Measurements from ENCODE around the gene VDR.

The VDR gene

GRCh38 chr12:47858511-47859266 is 46.1 kb downstream of the VDR start:
- no peak overlapping the region for H3K4me3 ChIP-seq (ENCODE audit: low read length in 2 of 2)
- H3K36me3 ChIP-seq (ENCODE audit: control insufficient read depth in 2 of 2, insufficient read depth in 2 of 2, low read length in 2 of 2), result no peaks in the 10 kb centered on the region
- H3K27ac ChIP-seq (ENCODE audit: low read length), result no peak overlapping the region
- no peak overlapping the region for H3K9ac ChIP-seq (ENCODE audit: low read length in 2 of 2)
- peaks cover 0 to 2% of the 10 kb centered on the region in 2 donors for H3K27me3 ChIP-seq (ENCODE audit: control insufficient read depth in 1 of 2, insufficient read depth in 2 of 2, low read length in 2 of 2)
- no peaks in the 10 kb centered on the region for H3K9me3 ChIP-seq (ENCODE audit: control insufficient read depth in 2 of 2, low read length in 2 of 2)
- no peaks in the 10 kb centered on the region for H3K4me1 ChIP-seq (ENCODE audit: control insufficient read depth, insufficient read depth, low read length)

- H3K4me3 ChIP-seq (ENCODE audit: low read length in 2 of 2), result no peak overlapping the region
- H3K9ac ChIP-seq (ENCODE audit: low read length in 2 of 2), result no peak overlapping the region
- H3K9me3 ChIP-seq (ENCODE audit: control insufficient read depth in 2 of 2, low read length in 2 of 2), result no peaks in the 10 kb centered on the region
- no peak overlapping the region for H3K27ac ChIP-seq (ENCODE audit: low read length)
- H3K27me3 ChIP-seq (ENCODE audit: control insufficient read depth in 1 of 2, insufficient read depth in 2 of 2, low read length in 2 of 2), result peaks cover 0 to 2% of the 10 kb centered on the region in 2 donors
- no peaks in the 10 kb centered on the region for H3K36me3 ChIP-seq (ENCODE audit: control insufficient read depth in 2 of 2, insufficient read depth in 2 of 2, low read length in 2 of 2)
- no peaks in the 10 kb centered on the region for H3K4me1 ChIP-seq (ENCODE audit: control insufficient read depth, insufficient read depth, low read length)
These were observed 47.8 kb downstream of the VDR start for GRCh38 chr12:47856721-47857575.

- Histone ChIP-seq H3K4me1 (ENCODE audit: control insufficient read depth, insufficient read depth, low read length) (no peaks in the 10 kb centered on the region), H3K36me3 (ENCODE audit: control insufficient read depth in 2 of 2, insufficient read depth in 2 of 2, low read length in 2 of 2) (no peaks in the 10 kb centered on the region), H3K27ac (ENCODE audit: low read length) (no peak overlapping the region), H3K9ac (ENCODE audit: low read length in 2 of 2) (no peak overlapping the region), H3K4me3 (ENCODE audit: low read length in 2 of 2) (no peak overlapping the region), H3K27me3 (ENCODE audit: control insufficient read depth in 1 of 2, insufficient read depth in 2 of 2, low read length in 2 of 2) (peaks cover 0 to 2% of the 10 kb centered on the region in 2 donors), H3K9me3 (ENCODE audit: control insufficient read depth in 2 of 2, low read length in 2 of 2) (no peaks in the 10 kb centered on the region)
These were observed 48.7 kb downstream of the VDR start for GRCh38 chr12:47856094-47856493.

GRCh38 chr12:47855502-47855901 is 49.3 kb downstream of the VDR start:
- Histone ChIP-seq H3K4me3 (ENCODE audit: low read length in 2 of 2) (no peak overlapping the region), H3K9me3 (ENCODE audit: control insufficient read depth in 2 of 2, low read length in 2 of 2) (no peaks in the 10 kb centered on the region), H3K27ac (ENCODE audit: low read length) (no peak overlapping the region), H3K4me1 (ENCODE audit: control insufficient read depth, insufficient read depth, low read length) (no peaks in the 10 kb centered on the region), H3K9ac (ENCODE audit: low read length in 2 of 2) (no peak overlapping the region), H3K27me3 (ENCODE audit: control insufficient read depth in 1 of 2, insufficient read depth in 2 of 2, low read length in 2 of 2) (peaks cover 0 to 2% of the 10 kb centered on the region in 2 donors), H3K36me3 (ENCODE audit: control insufficient read depth in 2 of 2, insufficient read depth in 2 of 2, low read length in 2 of 2) (no peaks in the 10 kb centered on the region)

GRCh38 chr12:47854531-47854930 is 50.3 kb downstream of the VDR start:
- no peak overlapping the region for H3K27ac ChIP-seq (ENCODE audit: low read length)
- H3K4me3 ChIP-seq (ENCODE audit: low read length in 2 of 2), result no peak overlapping the region
- H3K27me3 ChIP-seq (ENCODE audit: control insufficient read depth in 1 of 2, insufficient read depth in 2 of 2, low read length in 2 of 2), result peaks cover 0 to 2% of the 10 kb centered on the region in 2 donors
- no peaks in the 10 kb centered on the region for H3K4me1 ChIP-seq (ENCODE audit: control insufficient read depth, insufficient read depth, low read length)
- no peaks in the 10 kb centered on the region for H3K36me3 ChIP-seq (ENCODE audit: control insufficient read depth in 2 of 2, insufficient read depth in 2 of 2, low read length in 2 of 2)
- no peak overlapping the region for H3K9ac ChIP-seq (ENCODE audit: low read length in 2 of 2)
- H3K9me3 ChIP-seq (ENCODE audit: control insufficient read depth in 2 of 2, low read length in 2 of 2), result no peaks in the 10 kb centered on the region

- H3K27me3 ChIP-seq (ENCODE audit: control insufficient read depth in 1 of 2, insufficient read depth in 2 of 2, low read length in 2 of 2), result no peaks in the 10 kb centered on the region
- no peaks in the 10 kb centered on the region for H3K4me1 ChIP-seq (ENCODE audit: control insufficient read depth, insufficient read depth, low read length)
- no peak overlapping the region for H3K27ac ChIP-seq (ENCODE audit: low read length)
- H3K9me3 ChIP-seq (ENCODE audit: control insufficient read depth in 2 of 2, low read length in 2 of 2), result no peaks in the 10 kb centered on the region
- no peak overlapping the region for H3K4me3 ChIP-seq (ENCODE audit: low read length in 2 of 2)
- no peak overlapping the region for H3K9ac ChIP-seq (ENCODE audit: low read length in 2 of 2)
- no peaks in the 10 kb centered on the region for H3K36me3 ChIP-seq (ENCODE audit: control insufficient read depth in 2 of 2, insufficient read depth in 2 of 2, low read length in 2 of 2)
These were observed 52.7 kb downstream of the VDR start for GRCh38 chr12:47852096-47852571.

- no peak overlapping the region for H3K27ac ChIP-seq (ENCODE audit: low read length)
- H3K27me3 ChIP-seq (ENCODE audit: control insufficient read depth in 1 of 2, insufficient read depth in 2 of 2, low read length in 2 of 2), result no peaks in the 10 kb centered on the region
- H3K4me1 ChIP-seq (ENCODE audit: control insufficient read depth, insufficient read depth, low read length), result no peaks in the 10 kb centered on the region
- H3K9ac ChIP-seq (ENCODE audit: low read length in 2 of 2), result no peak overlapping the region
- H3K36me3 ChIP-seq (ENCODE audit: control insufficient read depth in 2 of 2, insufficient read depth in 2 of 2, low read length in 2 of 2), result no peaks in the 10 kb centered on the region
- H3K9me3 ChIP-seq (ENCODE audit: control insufficient read depth in 2 of 2, low read length in 2 of 2), result no peaks in the 10 kb centered on the region
- H3K4me3 ChIP-seq (ENCODE audit: low read length in 2 of 2), result no peak overlapping the region
These were observed 53.4 kb downstream of the VDR start for GRCh38 chr12:47851303-47851952.

GRCh38 chr12:47850153-47851084 is 54.4 kb downstream of the VDR start:
- Histone ChIP-seq H3K4me3 (ENCODE audit: low read length in 2 of 2) (no peak overlapping the region), H3K9ac (ENCODE audit: low read length in 2 of 2) (no peak overlapping the region), H3K27ac (ENCODE audit: low read length) (no peak overlapping the region), H3K4me1 (ENCODE audit: control insufficient read depth, insufficient read depth, low read length) (no peaks in the 10 kb centered on the region), H3K27me3 (ENCODE audit: control insufficient read depth in 1 of 2, insufficient read depth in 2 of 2, low read length in 2 of 2) (peaks cover 0 to 2% of the 10 kb centered on the region in 2 donors), H3K9me3 (ENCODE audit: control insufficient read depth in 2 of 2, low read length in 2 of 2) (no peaks in the 10 kb centered on the region), H3K36me3 (ENCODE audit: control insufficient read depth in 2 of 2, insufficient read depth in 2 of 2, low read length in 2 of 2) (no peaks in the 10 kb centered on the region)

- Histone ChIP-seq H3K27ac (ENCODE audit: low read length) (no peak overlapping the region), H3K27me3 (ENCODE audit: control insufficient read depth in 1 of 2, insufficient read depth in 2 of 2, low read length in 2 of 2) (peaks cover 0 to 4% of the 10 kb centered on the region in 2 donors), H3K4me3 (ENCODE audit: low read length in 2 of 2) (no peak overlapping the region), H3K36me3 (ENCODE audit: control insufficient read depth in 2 of 2, insufficient read depth in 2 of 2, low read length in 2 of 2) (no peaks in the 10 kb centered on the region), H3K4me1 (ENCODE audit: control insufficient read depth, insufficient read depth, low read length) (no peaks in the 10 kb centered on the region), H3K9me3 (ENCODE audit: control insufficient read depth in 2 of 2, low read length in 2 of 2) (no peaks in the 10 kb centered on the region), H3K9ac (ENCODE audit: low read length in 2 of 2) (no peak overlapping the region)
These were observed 55.5 kb downstream of the VDR start for GRCh38 chr12:47849261-47849660.

- Histone ChIP-seq H3K4me3 (ENCODE audit: low read length in 2 of 2) (no peak overlapping the region), H3K9me3 (ENCODE audit: control insufficient read depth in 2 of 2, low read length in 2 of 2) (no peaks in the 10 kb centered on the region), H3K27me3 (ENCODE audit: control insufficient read depth in 1 of 2, insufficient read depth in 2 of 2, low read length in 2 of 2) (peaks cover 0 to 4% of the 10 kb centered on the region in 2 donors), H3K9ac (ENCODE audit: low read length in 2 of 2) (no peak overlapping the region), H3K27ac (ENCODE audit: low read length) (no peak overlapping the region), H3K36me3 (ENCODE audit: control insufficient read depth in 2 of 2, insufficient read depth in 2 of 2, low read length in 2 of 2) (no peaks in the 10 kb centered on the region), H3K4me1 (ENCODE audit: control insufficient read depth, insufficient read depth, low read length) (no peaks in the 10 kb centered on the region)
These were observed 55.9 kb downstream of the VDR start for GRCh38 chr12:47848853-47849252.
